Activated CD4-positive, alpha-beta T cell treated with anti-CD3 and anti-CD28 coated beads, Interleukin-2, Interleukin-4, amounts not matched to agents 100 ng/mL and 50 ng/mL, durations not matched to agents 16 hours and 8 hours (primary cell): Measurements from ENCODE around the gene EVC2.

Source experiments
- DNase-seq: peaks from one replicate; pipeline ENCODE4 v3.0.0-alpha.2; 2020; ENCODE audit warnings: low spot score

Gene EVC2

GRCh38 chr4:5683566-5683965, 24.8 kb downstream of the EVC2 start:
- no peak for DNase-seq

- no peak for DNase-seq
Measured at GRCh38 chr4:5678977-5679376, 29.4 kb downstream of the EVC2 start.

GRCh38 chr4:5676763-5677162, 31.6 kb downstream of the EVC2 start:
- no peak for DNase-seq

DNA sequence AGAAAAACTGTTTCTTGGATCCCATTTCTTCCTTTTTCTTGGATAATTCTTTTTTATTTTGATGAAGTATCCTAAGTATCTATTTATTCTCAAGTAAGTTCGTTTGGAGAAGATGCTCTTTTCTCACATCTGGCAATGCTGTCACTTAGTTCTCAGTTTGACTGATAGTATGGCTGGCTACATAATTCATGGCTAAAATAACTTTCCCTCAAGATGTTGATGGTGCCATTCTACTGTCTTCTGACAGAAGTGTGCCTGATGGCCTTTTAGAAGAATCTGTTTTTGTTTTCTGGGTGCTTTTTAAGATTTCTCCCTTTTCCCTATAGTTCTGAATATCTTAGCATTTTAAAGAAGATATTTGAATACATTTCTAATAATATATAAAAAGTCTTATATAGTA, 41.6 kb downstream of the EVC2 start:
- DNase-seq = no peak

- no peak for DNase-seq
Measured at GRCh38 chr4:5664778-5665177, 43.6 kb downstream of the EVC2 start.

DNA sequence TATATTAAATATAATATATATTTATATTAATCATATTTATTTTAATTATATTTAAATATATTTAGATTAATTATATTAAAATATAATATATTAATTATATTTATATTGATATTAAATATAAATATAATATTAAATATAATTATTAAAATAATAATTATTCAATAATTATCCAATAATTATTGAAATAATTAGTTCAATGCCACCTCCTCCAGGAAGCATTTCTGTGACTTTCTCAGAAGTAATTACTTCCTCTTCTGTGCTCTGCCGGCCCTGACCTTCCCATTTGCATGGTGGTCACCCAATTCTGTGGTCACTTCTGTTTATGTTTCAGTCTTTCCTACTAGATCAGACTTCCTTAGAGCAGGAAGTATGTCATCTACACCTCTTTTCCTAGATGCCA, 45.8 kb downstream of the EVC2 start:
- no peak for DNase-seq

DNA sequence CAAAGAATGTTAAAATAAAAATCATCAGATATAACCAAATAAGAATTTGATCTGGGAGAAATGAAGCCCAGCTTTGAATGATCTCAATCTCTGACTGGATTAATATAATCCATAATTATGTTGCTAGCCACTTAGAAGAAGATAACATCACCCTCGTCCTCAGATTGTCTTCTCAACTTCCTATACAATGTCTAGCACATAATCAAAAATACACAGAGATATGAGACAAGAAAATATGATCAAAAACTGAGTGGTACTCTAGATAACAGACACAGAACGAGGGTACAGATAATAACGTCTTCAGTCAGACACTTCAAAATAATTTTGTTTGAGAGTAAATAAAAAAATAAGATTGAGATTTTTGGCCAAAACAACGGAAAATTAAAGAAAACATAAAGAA, 47.1 kb downstream of the EVC2 start:
- DNase-seq = no peak

- DNase-seq = no peak
Measured at GRCh38 chr4:5660185-5660584, 48.2 kb downstream of the EVC2 start.

DNA sequence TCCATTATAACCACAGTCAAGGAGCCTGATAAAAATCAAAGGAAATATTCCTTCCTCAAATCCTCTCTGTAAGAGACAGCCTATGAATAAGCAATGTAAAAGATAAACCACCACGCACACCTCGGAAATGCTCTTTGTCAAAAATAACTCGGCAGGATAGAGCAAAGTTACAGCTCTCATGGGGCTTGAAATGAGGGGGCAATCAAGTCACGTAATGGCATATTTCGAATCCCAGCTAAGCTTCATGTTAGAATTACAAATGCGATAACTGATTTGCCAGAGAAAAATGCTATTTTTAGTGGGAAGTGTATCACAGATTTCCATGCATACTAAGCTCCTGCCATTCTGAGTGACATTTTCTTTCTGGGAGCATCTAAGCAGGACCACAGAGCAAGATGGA, 49.4 kb downstream of the EVC2 start:
- DNase-seq = no peak

GRCh38 chr4:5656415-5656814, 51.9 kb downstream of the EVC2 start:
- no peak for DNase-seq

DNA sequence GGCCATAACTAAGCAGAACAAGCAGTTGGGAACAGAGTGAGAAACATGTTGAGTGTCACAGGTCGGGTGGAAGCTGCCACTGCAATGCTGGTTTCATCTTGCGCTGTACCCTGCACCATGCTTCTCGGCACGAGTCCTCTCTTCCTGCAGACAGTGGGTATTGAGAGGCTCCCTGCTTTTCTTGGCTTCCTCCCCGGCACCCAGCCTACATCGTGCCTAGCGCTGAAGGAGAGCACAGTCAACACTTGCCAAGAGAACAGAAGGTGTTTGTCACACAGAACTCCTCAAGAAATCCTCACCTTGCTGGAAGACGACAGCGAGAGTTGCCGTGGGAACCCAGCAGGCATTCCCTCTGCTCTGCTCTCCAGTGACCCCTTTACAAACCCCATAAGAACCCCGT, 53.6 kb downstream of the EVC2 start:
- DNase-seq = no peak

DNA sequence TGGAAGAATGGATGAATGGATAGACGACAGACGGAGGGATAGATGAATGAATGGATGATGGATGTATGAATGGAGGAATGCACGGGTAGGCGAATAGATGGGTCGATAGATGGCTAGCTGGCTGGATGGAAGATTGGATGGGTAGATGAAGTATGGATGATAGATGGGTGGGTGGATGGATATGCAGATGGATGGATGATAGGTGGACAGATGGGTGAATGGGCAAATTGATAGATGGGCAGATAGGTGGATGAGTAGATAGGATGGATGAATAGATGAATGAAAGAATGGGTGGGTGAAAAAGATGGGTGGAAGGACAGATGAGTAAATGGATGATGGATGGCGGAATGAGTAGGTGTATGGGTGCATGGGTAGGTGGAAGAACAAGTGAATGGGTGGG, 57.3 kb downstream of the EVC2 start:
- DNase-seq = no peak

- no peak for DNase-seq
Measured at GRCh38 chr4:5650040-5650439, 58.3 kb downstream of the EVC2 start.

DNA sequence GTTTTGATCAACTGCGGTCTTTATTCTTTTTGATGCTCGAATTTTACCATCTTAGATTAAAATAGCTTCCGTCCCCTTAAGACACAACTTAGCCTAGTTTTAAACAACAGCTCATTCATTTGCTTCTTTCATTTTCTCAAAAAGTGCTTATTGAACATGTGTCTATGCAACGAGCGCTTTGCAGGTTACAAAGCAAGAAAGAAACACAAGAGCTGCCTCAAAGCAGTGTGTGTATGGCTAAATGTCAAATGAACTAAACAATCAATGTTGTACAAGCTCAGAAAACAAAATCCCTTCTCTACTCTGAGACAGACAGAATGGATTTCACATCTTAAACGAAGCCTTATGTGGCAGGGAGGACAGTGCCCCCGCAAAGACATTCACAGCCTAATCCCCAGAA, 61.0 kb downstream of the EVC2 start:
- DNase-seq = no peak

GRCh38 chr4:5640096-5640495, 68.3 kb downstream of the EVC2 start:
- no peak for DNase-seq

GRCh38 chr4:5639556-5639955, 68.8 kb downstream of the EVC2 start:
- no peak for DNase-seq

DNA sequence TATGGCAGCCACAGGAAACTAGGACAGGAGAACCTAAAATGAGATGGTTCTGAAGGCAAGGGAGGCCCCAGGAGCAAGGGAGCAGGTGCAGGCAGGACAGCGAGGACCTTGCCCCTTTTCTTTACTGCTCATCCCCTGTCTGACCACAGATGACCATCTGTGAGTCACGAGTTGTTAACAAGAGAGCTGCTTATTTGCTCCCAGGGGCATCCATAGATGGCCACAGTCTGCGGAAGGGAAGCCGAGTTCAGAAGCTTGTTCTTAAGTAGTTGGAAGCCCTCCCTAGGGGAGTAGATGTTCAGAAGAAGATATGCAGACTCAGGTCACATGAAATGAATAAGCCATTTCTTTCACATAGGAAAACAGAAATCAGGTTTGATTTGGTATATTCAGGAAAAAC, 69.4 kb downstream of the EVC2 start:
- no peak for DNase-seq

DNA sequence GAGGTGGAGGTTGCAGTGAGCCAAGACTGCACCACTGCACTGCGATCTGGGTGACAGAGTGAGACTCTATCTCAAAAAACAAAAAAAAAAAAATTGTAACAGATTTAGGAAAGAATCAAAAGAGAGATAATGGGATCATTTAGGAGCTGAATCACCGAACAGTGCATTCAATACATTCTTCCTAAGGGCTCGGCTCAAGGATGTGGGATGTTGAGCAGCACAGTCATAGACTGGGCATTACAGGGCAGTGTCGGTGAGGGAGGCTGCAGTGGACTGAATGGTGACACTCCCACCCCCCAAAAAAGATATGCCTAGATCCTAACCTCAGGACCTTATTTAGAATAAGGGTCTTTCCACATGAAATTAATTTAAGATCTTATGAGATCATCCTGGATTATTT, 70.0 kb downstream of the EVC2 start:
- no peak for DNase-seq

GRCh38 chr4:5636766-5637670, 71.3 kb downstream of the EVC2 start:
- DNase-seq = no peak

DNA sequence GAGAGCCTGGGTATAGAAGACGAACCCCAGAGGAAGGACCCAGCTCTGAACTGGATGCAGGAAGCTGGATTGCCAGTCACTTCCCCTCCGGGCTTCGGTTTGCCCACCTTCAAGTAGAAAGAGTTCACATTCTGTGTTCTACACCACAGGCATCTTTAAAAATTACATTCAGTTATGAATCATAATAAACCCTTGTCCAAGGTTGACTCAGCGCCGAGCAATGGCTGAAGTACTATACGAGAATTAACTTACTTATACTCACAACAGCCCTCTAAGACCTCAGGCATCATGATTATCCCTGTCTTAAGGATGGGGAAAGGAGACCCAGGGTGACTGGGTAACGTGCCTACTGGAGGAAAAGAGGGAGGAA, 72.5 kb downstream of the EVC2 start:
- DNase-seq = peak; percentile 11

DNA sequence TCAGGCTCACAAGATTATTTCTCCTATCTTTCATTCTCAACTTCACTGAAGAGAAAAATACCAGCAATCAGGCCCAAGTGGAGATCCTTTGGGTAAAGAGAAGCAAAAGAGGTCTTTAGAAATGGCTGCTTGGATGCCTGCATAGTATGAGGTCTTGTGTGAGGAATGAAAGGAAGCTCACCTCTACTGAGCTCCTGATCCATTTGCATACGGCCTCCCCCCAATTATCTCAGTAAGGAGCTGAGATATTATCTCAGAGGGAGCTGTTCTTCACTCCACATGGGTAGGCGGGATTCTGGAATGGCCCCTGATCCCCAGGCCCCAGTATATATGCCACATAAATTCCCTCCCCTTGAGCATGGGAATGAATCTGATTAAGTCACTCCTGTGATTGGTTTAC, 75.8 kb downstream of the EVC2 start:
- DNase-seq = no peak

DNA sequence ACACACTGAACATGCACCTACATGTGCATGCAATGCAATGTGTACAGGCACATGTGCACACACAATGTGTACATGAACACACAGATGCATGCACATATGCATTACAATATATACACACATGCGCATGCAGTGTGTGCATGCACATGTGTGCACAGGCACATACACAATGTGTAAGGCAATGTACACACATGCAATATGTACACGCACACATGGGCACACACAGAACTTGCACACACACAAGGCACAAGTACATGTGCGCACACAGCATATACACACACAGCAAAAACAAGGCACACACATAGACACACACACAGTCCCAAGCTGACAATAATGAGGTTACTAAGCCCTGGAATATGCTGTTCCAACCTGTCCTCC, 76.3 kb downstream of the EVC2 start:
- DNase-seq = no peak

- no peak for DNase-seq
Measured at GRCh38 chr4:5631352-5632065, 76.8 kb downstream of the EVC2 start.

DNA sequence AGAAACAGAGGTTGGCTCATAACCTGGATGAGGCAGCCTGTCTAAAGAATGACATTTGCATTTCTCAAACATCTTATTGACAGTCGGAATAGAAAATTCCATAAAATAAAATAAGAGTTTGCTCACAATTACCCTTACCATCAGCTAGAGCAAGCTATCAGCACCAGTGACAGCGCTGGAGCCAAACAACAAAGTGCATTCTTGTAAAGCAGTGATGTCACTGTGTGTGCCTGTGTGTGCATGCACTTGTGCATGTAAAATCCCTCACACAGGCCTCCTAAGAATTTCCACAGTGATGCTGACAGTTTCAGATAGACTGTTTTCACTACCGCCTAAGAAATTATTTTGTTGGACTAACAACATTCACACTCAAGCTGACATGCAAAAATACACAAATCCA, 77.6 kb downstream of the EVC2 start:
- DNase-seq = no peak
